Activated naive CD4-positive, alpha-beta T cell treated with anti-CD3 and anti-CD28 coated beads, Interleukin-2, amount 10 ng/mL, durations not matched to agents 5 hours and 36 hours (primary cell): ENCODE measurements around the gene ZNF287. TPM values are rescaled to one million over a fixed set of nuclear protein-coding genes. Genes with fewer than 3 reads are reported as not detected.

Source experiments
- total RNA-seq, 2 experiments: library from RNA; stranded (reverse); gene quantifications; one replicate each; pipeline ENCODE4 v1.2.3, GENCODE V29; 2021

Gene ZNF287
- 1 to 10 TPM; 8.6 to 9.0 TPM for total RNA-seq

DNA sequence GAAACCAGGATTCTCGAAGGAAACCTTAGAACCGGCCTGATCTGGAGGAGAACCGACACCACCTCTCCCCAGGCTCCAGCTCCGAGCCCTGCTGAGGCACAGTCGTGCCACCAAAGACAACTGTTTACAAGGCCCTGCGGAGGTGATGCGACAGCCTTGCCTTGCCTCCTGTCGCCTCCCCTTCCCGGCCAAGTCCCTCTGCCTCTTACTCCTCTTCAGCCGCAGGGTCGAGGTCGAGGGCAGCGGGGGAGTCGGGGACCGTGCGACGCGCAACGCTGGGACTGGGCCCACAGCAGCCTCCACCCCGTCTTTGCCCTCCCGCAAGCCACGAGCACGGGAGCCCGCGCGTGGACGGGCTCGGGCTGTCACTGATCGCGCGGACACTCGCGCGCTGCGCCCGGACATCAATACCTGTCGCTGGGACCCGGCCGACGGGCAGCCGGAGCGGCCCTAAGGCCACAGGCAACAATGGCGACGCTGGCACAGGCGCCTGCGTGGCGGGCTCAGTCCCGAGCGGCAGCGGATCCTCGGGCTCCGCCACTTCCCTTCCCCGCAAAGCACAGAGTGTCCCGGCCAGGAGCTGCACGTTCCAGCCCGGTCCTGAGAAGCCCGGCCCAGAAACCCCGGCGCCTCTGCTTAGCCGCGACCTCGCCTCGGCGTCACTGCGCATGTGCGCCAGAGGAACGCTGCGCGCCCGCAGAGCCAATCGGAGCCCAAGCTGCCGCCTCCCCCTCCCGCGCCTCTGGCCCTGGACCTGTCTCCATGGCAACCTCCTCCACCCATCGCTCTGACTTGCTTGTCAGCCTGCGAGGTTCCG lies at the start of gene ZNF287:
Gene ZNF287 (minus strand): TSS at position 664 of the 817 bp plus-strand sequence. CDS start 1,473 bp downstream, outside the sequence.

Other genes starting within 250 kb of the ZNF287 start
- gene CENPV, start 215.7 kb downstream of the ZNF287 start, total RNA-seq: 10 to 100 TPM in 1 of 2 experiments, 1 to 10 TPM in 1; 8.1 to 10.9 TPM
- gene UBB, start 188.1 kb downstream of the ZNF287 start, total RNA-seq: 1,000 to 10,000 TPM; 1,170 to 1,224 TPM
- gene TRPV2, start 153.6 kb downstream of the ZNF287 start, total RNA-seq: 100 to 1,000 TPM; 132 to 133 TPM
- 1 to 10 TPM; 2.2 to 2.3 TPM for gene LRRC75A, start 77.0 kb downstream of the ZNF287 start, total RNA-seq
- 1 to 10 TPM; 4.7 to 5.7 TPM for gene ZNF624, start 84.6 kb upstream of the ZNF287 start, total RNA-seq
- 1 to 10 TPM; 6.8 to 7.5 TPM for gene CCDC144A, start 121.0 kb upstream of the ZNF287 start, total RNA-seq